NCI-H69 (cell line): Measurements from ENCODE around the gene SRSF9.
A peak's percentile ranks its signal among the peaks of the same experiment; 100 is the strongest.
"Not testable (repeated sequence)": the region's sequence is repeated elsewhere in the genome, so short reads cannot be mapped to it uniquely, and the experiment has no call there.

Experiments used
- DNase-seq: peaks from one replicate; lab custom pipeline; 2025; lab: John Stamatoyannopoulos, UW

SRSF9 gene

DNA sequence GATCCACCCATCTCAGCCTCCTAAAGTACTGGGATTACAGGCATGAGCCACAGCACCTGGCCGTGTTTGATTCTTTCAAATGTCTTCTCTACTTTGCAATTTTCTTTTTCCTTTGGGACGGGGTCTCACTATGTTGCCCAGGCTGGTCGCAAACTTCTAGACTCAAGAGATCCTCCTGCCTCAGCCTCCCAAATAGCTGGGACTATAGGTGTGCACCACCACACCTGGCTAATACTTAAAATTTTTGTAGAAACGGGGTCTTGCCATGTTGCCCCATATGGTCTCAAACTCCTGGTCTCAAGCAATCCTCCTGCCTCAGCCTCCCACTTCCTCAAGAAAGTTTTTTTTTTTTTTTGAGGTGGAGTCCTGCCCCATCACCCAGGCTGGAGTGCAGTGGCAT, 21.6 kb downstream of the SRSF9 start:
- no peak for DNase-seq

DNA sequence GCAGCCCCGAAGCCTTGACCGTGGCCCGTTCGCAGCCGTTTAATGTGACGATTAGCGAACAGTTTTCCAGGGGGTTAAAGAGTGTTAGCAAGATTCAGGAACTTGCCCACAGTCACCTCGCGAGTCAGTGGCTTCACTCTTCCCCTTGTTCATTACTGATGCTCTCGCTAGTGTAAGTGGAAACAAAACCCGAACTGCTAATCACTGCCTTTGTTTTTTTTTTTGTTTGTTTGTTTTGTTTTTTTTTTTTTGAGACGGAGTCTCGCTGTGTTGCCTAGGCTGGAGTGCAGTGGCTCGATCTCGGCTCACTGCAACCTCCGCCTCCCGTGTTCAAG, 22.7 kb downstream of the SRSF9 start:
- DNase-seq, result not testable (repeated sequence)

DNA sequence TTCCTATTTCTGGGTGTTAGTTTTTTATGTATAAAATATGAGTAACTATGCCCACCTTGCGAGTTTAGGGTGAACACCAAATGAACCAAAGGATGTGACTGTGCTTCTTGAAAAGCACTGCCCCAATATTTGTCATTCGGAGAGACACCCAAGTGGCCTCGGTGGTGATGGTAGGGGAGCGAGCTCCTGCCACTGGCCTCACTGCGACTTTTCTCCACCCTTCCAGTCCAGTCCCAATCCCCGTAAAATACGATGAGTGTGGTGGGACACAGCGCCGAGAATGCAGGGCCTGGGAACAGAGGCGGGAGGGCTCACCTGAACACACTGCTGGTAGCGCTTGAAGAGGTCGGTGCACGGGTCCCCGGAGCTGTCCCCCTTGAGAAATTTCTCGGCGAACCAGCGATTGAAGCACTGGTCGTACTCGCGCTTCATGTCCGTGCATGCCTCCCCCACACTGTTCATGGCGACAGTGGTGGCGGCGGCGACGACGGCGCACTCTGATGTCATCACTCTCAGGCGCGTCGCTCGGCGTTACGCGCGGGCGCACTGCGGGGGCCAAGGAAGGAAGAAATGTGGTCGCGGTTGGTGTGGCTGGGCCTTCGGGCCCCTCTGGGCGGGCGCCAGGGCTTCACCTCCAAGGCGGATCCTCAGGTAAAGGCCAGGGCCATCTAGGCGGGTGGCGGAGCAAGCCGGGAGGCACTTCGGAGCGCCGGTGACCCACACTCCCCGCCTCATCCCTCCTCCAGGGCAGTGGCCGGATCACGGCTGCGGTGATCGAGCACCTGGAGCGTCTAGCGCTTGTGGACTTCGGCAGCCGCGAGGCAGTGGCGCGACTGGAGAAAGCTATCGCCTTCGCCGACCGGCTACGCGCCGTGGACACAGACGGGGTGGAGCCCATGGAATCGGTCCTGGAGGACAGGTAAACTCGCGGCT, 23.4 kb downstream of the SRSF9 start, which contains the start of the genes GATC and TRIAP1:
Gene GATC, plus strand, starts transcription at position 534 of the 933 bp plus-strand sequence. Its CDS starts 37 bp downstream, at position 571.
Gene TRIAP1, minus strand, starts transcription at position 474 of the 933 bp plus-strand sequence. Its CDS starts 12 bp downstream, at position 462.
- peak; percentile 94 for DNase-seq

DNA sequence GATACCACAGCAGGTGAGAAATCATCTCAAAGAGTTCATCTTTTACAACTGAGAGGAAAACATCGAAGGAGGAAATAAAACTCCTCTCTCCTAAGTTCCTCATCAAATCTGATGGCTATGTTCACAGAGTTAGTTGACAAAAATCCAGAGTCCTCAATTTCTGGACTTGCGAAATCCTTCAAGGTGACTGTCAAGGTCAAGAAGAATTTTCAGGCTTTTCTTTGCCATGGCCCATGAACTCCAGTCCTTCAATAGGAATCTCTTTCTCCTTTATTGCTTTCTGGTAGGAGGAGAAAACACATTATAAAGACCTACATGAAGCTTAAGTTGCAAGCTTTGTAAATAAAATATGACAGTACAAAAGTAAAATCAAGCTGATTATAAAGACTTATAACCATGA, 24.9 kb downstream of the SRSF9 start:
- no peak for DNase-seq

DNA sequence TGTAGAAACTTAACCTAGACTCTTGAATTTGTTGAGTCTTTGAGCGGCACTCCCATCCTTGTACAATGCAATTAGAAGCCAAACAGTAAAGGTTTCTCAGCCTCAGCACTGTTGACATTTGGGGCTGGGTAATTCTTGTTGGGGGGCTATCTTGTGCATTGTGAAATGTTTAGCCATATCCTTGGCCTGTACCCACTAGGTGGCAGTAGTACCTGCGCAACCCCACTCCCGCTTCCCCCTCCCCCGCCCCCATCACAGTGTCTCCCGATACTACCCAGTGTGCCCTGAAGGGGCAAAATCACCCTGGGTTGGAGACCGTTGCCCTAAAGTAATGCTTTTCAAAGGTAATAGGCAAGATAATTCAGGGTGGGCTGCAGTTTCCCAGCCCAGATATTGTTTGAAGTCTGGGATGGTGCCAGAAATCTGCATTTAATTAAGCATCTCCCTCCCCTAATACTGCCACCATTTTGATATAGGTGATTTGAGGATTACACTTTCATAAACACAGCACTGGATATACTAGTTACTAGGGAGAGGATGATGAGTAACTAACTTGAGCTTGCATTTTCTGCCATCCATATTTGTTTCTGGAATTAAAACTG, 29.8 kb downstream of the SRSF9 start:
- DNase-seq, result peak; percentile 81

DNA sequence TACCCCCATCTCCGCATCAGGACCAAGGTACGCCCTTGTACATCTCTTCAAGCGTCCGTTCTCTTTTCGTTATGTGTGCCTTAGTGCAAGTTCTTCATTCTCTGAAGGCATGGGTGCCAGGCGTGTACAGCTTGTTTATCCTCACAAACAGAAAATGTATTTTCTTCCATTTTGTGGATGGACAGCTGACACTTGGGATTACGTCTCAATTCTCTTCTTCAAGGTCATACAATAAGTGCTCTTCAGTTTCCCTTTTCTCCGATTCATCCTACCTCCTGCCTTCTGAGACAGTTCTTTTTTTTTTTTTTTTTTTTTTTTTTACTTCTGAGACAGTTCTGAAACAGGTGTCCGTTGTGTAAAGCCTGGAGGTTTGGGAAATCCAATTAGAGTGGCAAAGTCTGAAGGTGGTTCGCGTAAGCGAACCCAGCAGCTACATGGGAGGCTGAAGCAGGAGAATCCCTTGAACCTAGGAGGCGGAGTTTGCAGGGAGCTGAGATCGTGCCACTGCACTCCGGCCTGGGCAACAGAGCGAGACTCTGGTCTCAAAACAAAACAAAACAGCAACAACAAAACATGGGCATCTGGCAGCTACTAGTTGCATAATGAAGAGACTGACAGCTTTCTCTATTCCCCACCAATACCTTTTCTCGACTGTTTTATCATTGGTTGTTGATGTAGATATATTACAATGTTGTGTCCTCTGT, 30.9 kb downstream of the SRSF9 start:
- no peak for DNase-seq

DNA sequence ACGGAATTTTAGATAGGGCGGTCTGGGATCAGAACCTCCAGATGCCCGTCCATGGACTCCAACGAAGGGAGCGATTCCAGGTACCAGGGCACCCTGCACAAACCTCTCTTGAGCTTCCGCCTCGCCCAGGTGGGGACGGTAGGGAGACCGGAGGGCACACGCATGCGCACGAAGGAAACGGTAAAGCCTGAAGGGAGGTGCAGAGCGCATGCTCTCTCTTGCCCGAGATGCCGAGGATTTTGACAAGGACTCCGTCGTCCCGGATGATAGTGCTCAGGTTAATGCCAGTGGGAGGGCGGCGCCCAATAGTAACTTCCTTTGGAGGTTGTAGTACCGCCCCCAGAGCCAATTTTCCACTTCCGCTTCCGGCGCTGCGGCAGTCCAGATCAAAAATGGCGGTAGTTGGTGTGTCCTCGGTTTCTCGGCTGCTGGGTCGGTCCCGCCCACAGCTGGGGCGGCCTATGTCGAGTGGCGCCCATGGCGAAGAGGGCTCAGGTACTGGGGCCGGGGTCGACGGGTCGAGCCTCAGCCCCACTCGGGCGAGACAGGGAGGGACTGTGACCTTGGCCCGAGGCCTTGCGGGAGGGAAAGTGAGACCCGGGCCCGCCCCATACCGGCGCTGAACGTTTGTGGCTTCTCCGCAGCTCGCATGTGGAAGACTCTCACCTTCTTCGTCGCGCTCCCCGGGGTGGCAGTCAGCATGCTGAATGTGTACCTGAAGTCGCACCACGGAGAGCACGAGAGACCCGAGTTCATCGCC, 31.6 kb downstream of the SRSF9 start, which contains the start of gene COX6A1:
Gene COX6A1, plus strand, starts transcription at position 379 of the 760 bp plus-strand sequence. Its CDS starts 14 bp downstream, at position 393.
- peak; percentile 100 for DNase-seq

DNA sequence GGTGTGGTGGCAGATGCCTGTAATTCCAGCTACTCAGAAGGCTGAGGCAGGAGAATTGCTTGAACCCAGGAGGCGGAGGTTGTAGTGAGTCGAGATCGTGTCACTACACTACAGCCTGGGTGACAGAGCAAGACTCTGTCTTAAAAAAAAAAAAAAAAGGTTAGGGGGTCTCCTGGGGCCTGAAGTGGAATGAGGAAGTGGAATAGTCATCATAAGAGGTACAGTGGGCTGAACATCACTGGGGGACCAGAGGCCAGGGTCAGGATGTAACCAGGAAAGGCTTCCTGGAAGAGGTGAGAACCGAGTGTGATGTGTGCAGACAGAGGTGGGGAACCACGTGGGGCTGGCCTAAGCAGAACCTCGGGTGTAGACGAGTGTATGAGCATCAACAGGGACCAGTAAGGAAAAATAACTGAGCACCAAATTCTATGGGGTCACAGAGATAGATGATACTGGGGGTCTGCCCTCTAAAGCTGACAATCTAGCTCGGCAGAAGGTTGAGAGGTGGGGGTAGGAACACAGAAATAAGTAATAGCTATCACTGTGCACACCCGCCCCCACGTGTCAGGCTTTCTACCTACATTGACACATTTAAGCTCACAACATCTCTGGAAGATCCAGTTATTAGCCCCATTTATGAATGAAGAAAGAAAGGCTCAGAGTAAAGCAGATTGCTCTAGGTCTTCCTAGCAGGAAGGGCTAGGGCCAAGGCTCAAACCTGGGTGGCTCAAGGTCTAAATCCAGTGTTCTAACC, 36.6 kb downstream of the SRSF9 start:
- DNase-seq, result no peak

DNA sequence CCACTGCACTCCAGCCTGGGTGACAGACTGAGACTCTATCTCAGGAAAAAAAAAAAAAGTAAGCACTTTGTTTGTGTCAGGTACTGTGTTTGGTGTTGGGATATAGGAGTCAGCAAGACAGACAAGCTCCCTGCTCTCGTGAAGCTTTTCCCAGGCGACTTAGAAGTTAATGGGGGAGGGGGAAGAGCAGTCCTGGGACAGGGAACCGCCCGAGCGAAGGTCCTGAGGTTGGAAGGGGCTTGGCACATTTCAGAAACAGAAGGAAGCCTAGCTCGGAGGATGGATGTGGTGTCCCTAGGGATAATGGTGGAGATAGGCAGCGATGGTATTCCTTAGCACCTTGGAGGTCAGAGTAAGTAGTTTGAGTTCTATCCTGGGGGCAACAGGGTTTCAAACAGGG, 40.2 kb downstream of the SRSF9 start:
- no peak for DNase-seq

DNA sequence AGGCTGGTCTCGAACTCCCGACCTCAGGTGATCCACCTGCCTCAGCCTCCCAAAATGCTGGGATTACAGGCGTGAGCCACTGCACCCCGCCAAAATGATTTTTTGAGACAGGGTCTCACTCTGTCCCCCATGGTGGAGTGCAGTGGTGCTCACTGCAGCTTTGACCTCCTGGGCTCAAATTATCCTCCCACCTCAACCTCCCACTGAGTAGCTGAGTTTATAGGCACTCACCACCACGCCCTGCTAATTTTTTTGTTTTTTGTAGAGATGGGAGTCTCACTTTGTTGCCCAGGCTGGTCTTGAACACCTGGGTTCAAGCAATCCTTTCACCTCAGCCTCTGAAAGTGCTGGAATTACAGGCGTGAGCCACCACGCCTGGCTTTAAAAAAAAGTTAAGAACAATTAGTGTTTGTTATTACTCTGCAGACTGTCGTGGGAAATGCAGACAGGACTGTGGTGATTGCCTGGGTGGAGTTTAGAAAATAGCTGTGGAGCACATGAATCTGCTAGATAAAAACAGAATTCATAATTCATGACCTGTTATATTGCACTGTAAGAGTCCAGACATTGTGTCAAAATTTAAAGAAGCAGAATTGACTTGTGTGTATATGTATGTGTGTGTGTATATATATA, 40.8 kb downstream of the SRSF9 start:
- DNase-seq, result no peak

DNA sequence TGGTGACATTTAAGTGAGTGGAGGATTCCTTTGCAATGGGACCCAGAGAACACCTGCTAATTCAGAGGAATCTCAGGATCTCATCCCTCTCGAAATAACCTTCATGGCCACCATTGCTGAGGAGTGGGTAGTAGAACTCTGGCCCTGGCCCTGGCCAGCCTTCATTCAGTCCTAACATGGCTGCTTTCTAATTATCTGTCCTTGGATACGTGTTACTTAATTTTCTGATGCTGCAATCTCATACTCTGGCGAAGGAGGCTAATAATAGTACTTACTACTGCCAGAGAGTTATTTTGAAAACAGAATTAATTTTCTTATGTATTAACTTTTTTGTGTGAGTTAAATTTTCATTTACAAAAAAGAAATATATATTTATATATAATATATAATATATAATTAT, 43.8 kb downstream of the SRSF9 start:
- no peak for DNase-seq

DNA sequence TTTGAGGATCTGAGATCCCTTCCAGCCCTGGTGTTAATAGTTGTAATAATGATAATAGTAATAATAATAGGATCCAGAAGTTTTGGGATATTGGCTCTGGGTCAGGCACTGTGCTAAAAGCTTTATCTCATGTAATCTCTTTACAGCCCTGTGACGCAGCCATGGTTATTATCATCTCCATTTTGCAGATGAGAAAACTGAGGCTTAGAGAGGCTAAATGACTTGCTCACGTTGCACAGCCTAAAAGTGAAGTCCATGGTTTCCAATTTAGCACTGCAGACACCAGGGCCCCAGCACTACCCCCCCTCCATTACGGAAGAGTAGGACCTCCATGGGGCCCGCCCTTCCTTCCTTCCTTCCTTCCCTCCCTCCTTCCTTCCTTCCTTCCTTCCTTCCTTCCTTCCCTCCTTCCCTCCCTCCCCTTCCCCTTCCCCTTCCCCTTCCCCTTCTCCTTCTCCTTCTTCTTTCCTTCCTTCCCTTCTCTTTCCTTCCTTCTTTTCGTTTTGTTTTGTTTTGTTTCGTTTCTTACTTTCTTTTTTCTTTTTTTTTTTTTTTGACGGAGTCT, 46.6 kb downstream of the SRSF9 start:
- no peak for DNase-seq

DNA sequence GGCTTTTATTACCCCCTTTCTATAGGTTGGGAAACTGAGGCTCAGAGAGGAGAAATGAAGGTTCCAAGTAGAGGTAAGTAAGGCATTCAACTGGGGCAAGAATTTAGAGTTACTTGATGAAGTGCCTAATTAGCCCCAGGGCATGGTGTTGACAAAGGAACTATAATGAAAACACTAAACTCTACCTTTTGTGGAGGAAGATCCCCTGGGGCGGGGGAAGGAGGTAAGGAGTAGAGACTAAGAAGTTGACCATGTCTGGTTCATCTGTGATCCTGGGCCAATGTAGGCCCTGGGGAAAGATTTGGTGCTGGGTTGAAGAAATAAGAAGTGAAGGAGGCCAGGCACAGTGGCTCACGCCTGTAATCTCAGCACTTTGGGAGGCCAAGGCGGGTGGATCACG, 47.8 kb downstream of the SRSF9 start:
- peak; percentile 61 for DNase-seq

DNA sequence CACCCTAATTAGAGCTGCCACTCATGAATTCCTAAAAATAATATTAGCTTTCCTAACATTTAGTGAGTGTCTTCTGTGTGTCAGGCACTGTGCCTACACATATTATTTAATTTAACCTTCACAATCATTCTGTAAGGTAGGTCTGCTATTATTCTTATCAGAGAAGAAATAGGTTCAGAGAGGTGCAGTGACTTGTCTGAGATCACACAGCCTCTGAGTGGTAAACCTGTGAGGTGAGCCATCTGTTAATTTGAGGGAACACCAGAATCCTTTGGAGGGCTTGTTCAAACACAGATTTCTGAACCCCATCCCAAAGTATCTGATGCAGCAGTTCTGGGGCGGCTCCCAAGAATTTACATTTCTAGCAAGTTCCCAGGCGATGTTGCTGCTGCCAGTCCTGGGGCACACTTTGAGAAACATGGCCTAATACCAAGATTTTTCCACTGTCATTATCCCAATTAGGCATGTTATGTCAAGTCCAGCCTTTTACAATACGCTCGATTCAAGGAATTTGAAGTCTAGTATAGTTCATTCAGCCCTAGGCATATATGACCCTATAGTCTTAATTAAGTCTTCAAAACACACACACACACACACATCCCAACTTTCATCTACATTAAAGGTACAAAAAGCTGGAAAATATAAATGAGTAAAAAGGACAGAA, 51.5 kb downstream of the SRSF9 start:
- DNase-seq, result no peak

DNA sequence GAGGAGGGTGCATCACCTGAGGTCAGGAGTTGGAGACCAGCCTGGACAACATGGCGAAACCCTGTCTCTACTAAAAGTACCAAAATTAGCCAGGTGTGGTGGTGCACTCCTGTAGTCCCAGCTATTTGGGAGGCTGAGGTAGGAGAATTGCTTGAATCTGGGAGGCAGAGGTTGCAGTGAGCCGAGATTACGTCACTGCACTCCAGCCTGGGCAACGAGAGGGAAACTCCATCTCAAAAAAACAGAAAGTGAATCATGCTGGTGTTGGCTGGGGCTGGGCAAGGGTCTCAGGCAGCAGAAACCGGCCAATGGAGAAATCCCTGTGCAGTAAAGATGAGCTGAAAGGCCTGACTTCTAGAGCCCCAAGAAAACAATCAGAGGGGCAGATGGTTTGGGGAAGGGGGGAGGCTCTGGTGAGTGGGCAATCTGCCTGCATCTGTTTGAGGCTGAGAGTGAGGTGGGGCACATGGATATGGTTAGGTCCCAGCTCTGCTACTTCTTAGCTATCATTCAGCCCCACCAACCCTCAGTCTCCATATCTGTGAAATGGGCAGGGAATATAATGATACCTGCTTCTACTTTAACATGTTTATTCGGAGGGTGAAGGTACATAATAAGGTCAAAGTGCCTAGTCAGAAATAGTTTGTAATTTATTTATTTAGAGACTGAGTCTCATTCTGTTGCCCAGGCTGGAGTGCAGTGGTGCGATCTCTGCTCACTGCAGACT, 52.9 kb downstream of the SRSF9 start:
- peak; percentile 37 for DNase-seq

DNA sequence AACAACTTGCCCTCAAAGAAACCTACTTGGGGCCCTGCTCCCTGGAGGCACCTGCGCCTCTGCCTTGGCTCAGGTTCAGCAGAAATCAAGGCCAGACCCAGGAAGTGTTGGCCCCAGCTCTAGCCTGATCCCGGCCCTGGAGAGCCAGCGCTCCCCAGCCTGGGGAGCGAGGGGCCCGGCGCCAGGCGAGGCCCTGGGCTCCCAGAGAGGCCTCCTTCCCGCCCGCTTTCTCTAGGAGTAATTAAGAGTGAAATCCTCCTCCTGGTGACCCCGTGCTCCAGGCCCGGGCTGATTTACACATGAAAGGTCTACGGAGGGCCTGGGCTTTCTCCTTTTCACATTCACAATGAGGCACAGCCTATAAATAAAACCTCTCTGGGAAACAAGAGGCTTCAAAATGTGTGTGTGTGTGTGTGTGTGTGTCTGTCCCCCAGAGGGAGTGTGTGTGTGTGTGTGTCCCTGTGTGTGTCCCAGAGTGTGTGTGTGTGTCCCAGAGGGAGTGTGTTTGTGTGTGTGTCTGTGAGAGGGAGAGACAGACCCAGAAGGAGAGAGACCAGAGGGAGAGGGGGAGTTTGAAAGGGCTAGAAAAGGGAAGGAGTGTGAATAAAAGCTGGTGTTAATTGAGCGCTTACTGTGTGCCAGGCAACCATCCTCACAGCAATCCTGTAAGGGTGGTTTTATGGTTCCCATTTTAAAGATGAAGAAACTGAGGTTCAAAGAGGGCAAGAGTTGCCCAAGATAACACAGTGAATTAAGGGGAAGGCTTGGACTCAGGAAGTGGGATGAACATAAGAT, 55.5 kb downstream of the SRSF9 start:
- DNase-seq, result no peak

DNA sequence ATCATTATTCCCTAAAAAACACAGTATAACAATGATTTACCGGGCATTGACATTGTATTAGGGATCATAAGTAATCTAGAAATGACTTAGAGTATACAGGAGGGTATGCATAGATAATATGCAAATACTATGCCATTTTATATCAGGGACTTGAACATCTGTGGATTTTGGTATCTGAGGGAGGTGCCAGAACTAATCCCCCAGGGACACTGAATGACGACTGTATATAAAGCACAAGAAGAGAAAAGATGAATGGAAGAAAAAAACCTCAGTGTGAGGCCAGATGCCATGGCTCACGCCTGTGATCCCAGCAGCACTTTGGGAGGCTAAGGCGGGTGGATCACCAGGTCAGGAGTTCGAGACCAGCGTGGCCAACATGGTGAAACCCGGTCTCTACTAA, 57.1 kb downstream of the SRSF9 start:
- DNase-seq, result peak; percentile 42
